GM18499 (cell line): Measurements from ENCODE around the gene ZMYND19.
"Not testable (repeated sequence)": the region's sequence is repeated elsewhere in the genome, so short reads cannot be mapped to it uniquely, and the experiment has no call there.

ENCODE experiments used
- ATAC-seq: cut with Tn5 transposase; IDR thresholded peaks from one replicate; pipeline ENCODE4 v1.9.1; 2021; ENCODE audit warnings: moderate number of reproducible peaks; ENCODE audit not compliant: insufficient read depth, unreplicated experiment

ZMYND19 gene

DNA sequence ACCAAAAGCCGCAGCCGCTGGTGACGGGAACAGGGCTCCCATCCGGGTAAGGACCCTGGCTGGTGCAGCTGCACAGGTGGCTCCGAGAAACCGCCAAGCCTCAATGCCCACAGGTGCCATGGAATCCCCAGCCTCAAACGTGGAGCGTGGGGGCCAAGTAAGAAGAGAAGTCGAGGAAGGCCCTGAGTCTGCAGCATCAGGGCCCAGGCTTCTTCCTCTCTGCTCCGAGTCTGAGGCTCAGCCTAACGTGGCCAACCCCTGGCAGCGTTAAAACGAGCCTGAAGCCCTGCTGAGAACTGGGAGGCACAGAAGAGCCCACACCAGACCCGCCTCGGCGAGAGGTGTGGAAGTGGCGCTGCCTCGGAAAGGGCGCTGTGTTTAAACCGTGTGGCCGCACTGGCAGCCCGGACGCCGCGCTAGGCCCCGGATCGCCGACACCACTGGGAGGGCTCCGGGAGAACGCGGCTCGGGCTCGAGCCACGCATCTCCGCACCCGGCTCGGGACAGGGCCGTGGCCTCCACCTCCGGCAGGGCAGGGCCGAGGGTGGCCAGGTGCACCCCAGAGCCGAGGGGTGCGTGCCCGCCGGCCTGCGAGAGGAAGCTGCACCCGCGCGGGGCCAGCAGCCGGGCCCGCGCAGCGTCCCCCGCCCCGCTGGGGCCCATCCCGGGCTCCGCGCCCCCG, 730 bp downstream of the ZMYND19 start:
- ATAC-seq, result no peak

- ATAC-seq, result no peak
Observed at GRCh38 chr9:137588891-137589290, 1.4 kb downstream of the ZMYND19 start.

DNA sequence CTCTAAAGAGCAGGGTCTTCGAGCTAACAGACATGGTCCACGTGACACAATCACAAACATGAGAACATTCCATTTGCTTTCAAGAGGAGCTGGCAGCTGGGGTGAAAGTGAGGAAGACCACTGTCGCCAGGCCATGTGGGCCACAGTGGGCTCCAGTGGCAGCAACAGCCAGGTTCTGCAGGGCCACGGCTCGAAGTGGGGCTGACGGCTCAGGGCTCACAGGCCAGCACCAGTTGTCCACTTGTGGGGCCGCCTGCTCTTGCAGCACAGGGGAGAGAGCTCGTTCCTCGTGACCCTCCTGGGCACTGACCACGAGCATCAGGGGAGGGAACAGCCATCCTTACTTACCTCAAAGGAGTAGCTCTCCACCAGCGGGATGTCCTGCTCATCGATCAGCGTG, 2.0 kb downstream of the ZMYND19 start:
- no peak for ATAC-seq

- ATAC-seq, result no peak
Observed at GRCh38 chr9:137586854-137587253, 3.5 kb downstream of the ZMYND19 start.

DNA sequence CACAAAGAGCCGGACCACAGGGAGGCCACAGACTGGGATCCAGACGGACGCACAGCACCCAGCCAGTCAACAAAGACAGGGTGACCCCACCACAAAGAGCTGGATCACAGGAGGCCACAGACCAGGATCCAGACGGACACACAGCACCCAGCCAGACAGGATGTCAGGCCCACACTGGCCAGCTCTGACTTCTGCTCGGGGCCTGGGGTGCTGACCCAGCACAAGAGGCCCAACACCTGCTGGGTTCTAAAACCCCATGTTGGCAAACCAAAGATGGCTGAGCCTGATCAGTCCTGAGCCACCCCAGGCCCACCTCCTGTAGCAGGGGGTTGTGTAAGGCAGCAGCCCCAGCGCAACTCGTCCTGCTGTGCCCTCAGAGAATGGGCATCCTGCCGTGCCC, 6.4 kb downstream of the ZMYND19 start:
- no peak for ATAC-seq

DNA sequence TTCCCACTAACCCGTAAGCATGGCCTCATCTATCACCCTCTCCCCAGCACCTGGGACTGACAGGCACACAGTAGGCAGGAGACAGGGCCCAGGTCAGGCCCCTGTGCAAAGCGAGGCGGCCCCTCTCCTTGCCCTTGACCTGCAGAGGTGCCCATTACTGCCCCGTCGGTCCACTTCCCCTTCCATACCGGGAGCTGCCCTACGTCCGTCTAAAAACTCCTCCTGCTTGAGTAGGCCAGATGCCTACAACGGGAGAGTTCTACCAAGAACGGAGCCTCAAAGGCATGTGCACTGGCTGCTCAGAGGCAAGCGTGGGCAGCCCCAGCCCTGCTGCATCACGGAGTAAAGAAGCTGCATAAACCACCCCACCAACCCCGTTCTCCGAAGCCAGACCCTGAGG, 7.0 kb downstream of the ZMYND19 start:
- ATAC-seq, result no peak

GRCh38 chr9:137582286-137582860, 7.9 kb downstream of the ZMYND19 start:
- no peak for ATAC-seq

- ATAC-seq, result no peak
Observed at GRCh38 chr9:137581361-137582285, 8.7 kb downstream of the ZMYND19 start.

- ATAC-seq, result no peak
Observed at GRCh38 chr9:137580954-137581322, 9.4 kb downstream of the ZMYND19 start.

- no peak for ATAC-seq
Observed at GRCh38 chr9:137580209-137580953, 9.9 kb downstream of the ZMYND19 start.

DNA sequence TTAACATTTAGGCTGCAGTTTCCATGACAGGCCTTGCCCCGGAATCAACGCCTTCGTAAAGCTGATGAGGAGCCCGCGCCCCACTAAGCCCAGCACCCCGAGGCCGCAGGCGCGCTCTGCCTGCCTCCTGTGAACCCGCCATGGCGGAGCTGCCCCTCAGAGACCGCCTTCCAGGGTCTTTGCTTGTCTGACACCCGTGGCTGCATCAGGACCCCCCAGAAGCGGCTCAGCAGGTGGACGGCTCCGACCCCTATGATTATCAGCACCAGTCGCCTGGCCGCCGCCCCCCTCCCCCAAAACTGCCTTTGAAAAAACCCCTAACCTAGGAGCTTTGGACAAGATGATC, 11.1 kb downstream of the ZMYND19 start:
- no peak for ATAC-seq

GRCh38 chr9:137578518-137579258, 11.6 kb downstream of the ZMYND19 start, which contains the start of gene DPH7:
DPH7 (minus strand) TSS chr9:137578925; CDS start chr9:137578777, 148 bp downstream.
- ATAC-seq, result peak; percentile 36

GRCh38 chr9:137575716-137576411, 14.4 kb downstream of the ZMYND19 start:
- no peak for ATAC-seq

GRCh38 chr9:137575364-137575715, 15.0 kb downstream of the ZMYND19 start:
- ATAC-seq, result no peak

GRCh38 chr9:137574192-137574591, 16.1 kb downstream of the ZMYND19 start:
- ATAC-seq, result no peak

- ATAC-seq, result no peak
Observed at GRCh38 chr9:137570566-137570965, 19.7 kb downstream of the ZMYND19 start.

DNA sequence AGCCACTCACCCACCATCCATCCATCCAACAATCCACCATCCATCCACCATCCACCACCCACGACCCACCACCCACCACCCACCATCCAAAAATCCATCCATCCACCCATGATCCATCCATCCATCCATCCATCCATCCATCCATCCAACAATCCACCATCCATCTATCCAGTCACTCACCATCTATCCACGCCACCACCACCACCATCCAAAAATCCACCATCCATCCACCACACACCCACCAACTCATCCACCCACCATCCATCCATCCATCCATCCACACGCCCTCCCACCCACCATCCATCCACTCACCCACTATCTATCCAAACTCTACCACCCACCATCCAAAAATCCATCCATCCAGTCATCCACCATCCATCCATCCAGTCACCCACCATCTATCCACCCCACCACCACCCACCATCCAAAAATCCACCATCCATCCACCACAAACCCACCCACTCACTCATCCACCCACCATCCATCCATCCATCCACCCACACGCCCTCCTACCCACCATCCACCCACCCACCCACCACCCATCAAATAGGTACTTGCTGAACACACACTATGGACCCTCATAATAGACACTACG, 20.6 kb downstream of the ZMYND19 start:
- ATAC-seq, result no peak

GRCh38 chr9:137568445-137568844, 21.9 kb downstream of the ZMYND19 start:
- ATAC-seq, result not testable (repeated sequence)

DNA sequence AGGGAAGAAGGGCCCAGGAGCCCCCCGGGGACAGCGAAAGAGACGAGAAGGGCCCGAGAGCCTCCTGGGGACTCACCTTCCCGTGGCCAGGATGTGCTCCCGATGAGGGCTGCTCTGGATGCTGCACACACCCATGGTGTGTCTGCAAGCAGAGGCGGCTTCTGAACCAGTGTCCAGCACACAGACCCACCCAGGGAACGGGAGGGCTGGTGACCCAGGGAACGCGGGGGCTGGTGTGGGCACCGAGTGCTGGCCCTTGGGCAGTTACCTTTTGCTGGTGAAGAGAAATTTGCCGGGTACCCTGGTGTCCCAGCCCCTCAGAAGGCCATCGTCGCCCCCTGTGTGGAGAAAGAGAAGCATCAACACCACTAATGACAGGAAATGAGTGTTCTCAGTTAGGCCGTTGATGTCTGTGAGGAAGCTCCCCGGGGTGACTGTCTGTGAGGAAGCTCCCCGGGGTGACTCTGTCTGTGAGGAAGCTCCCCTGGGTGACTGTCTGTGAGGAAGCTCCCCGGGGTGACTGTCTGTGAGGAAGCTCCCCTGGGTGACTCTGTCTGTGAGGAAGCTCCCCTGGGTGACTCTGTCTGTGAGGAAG, 25.4 kb downstream of the ZMYND19 start:
- ATAC-seq, result no peak
